Thyroid gland (tissue), 4 donors: ENCODE measurements around the gene TM9SF3.
"Not testable (repeated sequence)": the region's sequence is repeated elsewhere in the genome, so short reads cannot be mapped to it uniquely, and the experiment has no call there.

Source experiments
- POLR2A ChIP-seq, 2 donors: fragments of 450-650 bp; IDR thresholded peaks; one replicate each; pipeline ENCODE4 v1.6.1; 2017; ENCODE audit warnings: antibody characterized with exemption in 2 of 2, mild to moderate bottlenecking in 2 of 2, moderate library complexity in 1 of 2
- TF ChIP-seq, protein P1 (sequence below), 6 experiments: fragments of 200-600 bp in 3 of 6; fragments of 450-650 bp in 3 of 6; sonication (generic) in 3 of 6; IDR thresholded peaks; one replicate each; pipeline ENCODE4 v1.5.1; 2016 to 2019; ENCODE audit warnings: antibody characterized with exemption in 6 of 6, mild to moderate bottlenecking in 2 of 6, inconsistent platforms in 1 of 6, moderate library complexity in 1 of 6

DNA sequence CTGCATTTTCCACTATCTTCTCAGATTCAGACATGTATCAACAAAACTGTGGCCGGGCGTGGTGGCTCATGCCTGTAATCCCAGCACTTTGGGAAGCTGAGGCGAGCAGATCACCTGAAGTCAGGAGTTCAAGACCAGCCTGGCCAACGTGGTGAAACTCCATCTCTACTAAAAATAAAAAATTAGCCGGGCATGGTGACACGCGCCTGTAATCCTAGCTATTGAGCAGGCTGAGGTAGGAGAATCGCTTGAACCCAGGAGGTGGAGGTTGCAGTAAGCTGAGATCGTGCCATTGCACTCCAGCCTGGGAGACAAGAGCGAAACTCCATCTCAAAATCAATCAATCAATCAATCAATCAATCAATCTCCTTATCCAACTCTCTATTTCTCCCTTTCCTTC, 41.3 kb downstream of the TM9SF3 start:
- TF ChIP-seq, protein P1, sequence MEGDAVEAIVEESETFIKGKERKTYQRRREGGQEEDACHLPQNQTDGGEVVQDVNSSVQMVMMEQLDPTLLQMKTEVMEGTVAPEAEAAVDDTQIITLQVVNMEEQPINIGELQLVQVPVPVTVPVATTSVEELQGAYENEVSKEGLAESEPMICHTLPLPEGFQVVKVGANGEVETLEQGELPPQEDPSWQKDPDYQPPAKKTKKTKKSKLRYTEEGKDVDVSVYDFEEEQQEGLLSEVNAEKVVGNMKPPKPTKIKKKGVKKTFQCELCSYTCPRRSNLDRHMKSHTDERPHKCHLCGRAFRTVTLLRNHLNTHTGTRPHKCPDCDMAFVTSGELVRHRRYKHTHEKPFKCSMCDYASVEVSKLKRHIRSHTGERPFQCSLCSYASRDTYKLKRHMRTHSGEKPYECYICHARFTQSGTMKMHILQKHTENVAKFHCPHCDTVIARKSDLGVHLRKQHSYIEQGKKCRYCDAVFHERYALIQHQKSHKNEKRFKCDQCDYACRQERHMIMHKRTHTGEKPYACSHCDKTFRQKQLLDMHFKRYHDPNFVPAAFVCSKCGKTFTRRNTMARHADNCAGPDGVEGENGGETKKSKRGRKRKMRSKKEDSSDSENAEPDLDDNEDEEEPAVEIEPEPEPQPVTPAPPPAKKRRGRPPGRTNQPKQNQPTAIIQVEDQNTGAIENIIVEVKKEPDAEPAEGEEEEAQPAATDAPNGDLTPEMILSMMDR (IDR thresholded peaks at IDR 0.05) = not testable (repeated sequence)
- not testable (repeated sequence) for TF ChIP-seq POLR2A (IDR thresholded peaks at IDR 0.05)
